Left ventricle myocardium inferior (tissue), 1 donor: ENCODE results near the gene SP6. TPM values are rescaled to one million over a fixed set of nuclear protein-coding genes. Genes with fewer than 3 reads are reported as not detected.
A peak's percentile ranks its signal among the peaks of the same experiment; 100 is the strongest.

Experiments
- DNase-seq: peaks from one replicate; pipeline ENCODE4 v3.0.0-alpha.2; 2020
- H3K27ac ChIP-seq: fragments of 200-600 bp; replicated peaks from 2 replicates; pipeline ENCODE4 v1.8.0; 2021
- H3K27me3 ChIP-seq: fragments of 200-600 bp; 2 replicates; pipeline ENCODE4 v1.8.0; 2021; ENCODE audit warnings: low read depth
- H3K36me3 ChIP-seq: fragments of 200-600 bp; 2 replicates; pipeline ENCODE4 v1.8.0; 2021
- H3K4me1 ChIP-seq: fragments of 200-600 bp; 2 replicates; pipeline ENCODE4 v1.8.0; 2021
- H3K4me3 ChIP-seq: fragments of 200-600 bp; 2 replicates; pipeline ENCODE4 v1.8.0; 2021; ENCODE audit warnings: mild to moderate bottlenecking, moderate library complexity
- H3K9me3 ChIP-seq: fragments of 200-600 bp; replicated peaks from 2 replicates; pipeline ENCODE4 v1.8.0; 2021
- intact Hi-C: fragments of 100-400 bp; cut with micrococcal nuclease; formaldehyde crosslinking; loops from one replicate; pipeline ENCODE4 v1.11.0; 2022
- total RNA-seq: library from RNA; stranded (reverse); fragmentation: NEBNext Ultra II Directional; extraction: Animal tissue kit (Norgen Biotek cat#: 25700); gene quantifications from one replicate; pipeline ENCODE4 v1.2.1, GENCODE V29; 2021
- TF ChIP-seq, protein P1 (sequence below): fragments of 200-600 bp; IDR thresholded peaks from 2 replicates; pipeline ENCODE4 v1.8.0; 2021; ENCODE audit warnings: antibody characterized with exemption, mild to moderate bottlenecking, borderline replicate concordance
- donor health status: DM: no; HTN: yes; CAD: no; lungs with severe emphysema.

Gene SP6
- total RNA-seq, 1 donor from 2014 or later: 0.16 TPM

DNA sequence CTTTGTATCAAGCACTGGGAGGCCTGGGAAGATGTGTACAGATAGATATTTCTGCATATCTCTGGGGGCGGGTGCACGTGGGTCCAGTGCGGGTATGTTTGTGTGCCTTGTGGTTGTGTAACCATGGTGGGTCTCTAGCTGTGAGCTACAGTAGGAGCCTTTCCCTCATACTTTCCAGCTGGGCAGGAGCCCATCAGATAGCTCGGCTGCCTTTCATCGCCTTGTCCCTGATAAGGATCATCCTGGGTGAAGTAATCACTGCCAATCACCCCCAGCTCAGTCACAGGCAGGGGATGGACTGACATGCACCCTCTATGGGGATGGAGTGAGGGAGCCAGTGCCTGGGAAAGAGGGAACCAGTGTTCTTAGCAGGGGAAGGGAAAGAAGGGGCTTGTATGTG is 6.7 kb downstream of the SP6 start:
- Histone ChIP-seq H3K9me3 (no peaks in the 10 kb centered on the region), H3K36me3 (no peaks in the 10 kb centered on the region), H3K4me3 (no peak overlapping the region), H3K27ac (no peak overlapping the region), H3K4me1 (peaks cover 33% of the 10 kb centered on the region), H3K27me3 (peaks cover 57% of the 10 kb centered on the region)
- no peak for DNase-seq
- intact Hi-C loops: loop anchor here (10.0 kb wide), 1 partner anchor 131 kb away; the partner anchor contains the start of gene CDK5RAP3
- TF ChIP-seq, protein P1, sequence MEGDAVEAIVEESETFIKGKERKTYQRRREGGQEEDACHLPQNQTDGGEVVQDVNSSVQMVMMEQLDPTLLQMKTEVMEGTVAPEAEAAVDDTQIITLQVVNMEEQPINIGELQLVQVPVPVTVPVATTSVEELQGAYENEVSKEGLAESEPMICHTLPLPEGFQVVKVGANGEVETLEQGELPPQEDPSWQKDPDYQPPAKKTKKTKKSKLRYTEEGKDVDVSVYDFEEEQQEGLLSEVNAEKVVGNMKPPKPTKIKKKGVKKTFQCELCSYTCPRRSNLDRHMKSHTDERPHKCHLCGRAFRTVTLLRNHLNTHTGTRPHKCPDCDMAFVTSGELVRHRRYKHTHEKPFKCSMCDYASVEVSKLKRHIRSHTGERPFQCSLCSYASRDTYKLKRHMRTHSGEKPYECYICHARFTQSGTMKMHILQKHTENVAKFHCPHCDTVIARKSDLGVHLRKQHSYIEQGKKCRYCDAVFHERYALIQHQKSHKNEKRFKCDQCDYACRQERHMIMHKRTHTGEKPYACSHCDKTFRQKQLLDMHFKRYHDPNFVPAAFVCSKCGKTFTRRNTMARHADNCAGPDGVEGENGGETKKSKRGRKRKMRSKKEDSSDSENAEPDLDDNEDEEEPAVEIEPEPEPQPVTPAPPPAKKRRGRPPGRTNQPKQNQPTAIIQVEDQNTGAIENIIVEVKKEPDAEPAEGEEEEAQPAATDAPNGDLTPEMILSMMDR: no peak

DNA sequence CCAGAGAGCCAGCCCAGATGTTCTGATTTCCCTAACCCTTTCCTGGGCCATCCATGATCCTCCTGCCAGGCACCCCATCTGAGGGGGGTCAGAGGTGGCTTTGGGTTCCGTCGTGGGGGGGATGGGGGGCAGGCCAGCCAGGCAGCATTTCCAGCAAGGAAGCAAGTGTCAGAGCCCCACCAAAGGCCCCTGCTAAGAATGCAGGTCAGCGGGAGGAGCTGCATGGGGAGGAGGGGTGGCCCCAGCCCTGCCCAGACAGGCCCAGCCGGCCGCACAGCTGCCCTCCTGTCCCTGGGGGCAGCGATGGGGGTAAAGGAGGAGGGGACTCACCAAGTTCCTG is 7.6 kb downstream of the SP6 start:
- no peak for DNase-seq
- intact Hi-C loops: loop anchor here (10.0 kb wide), 1 partner anchor 131 kb away; the partner anchor contains the start of gene CDK5RAP3
- H3K27me3 ChIP-seq: peaks cover 49% of the 10 kb centered on the region
- TF ChIP-seq, protein P1: no peak
- peaks cover 6% of the 10 kb centered on the region for H3K36me3 ChIP-seq
- H3K4me3 ChIP-seq: no peak overlapping the region
- H3K9me3 ChIP-seq: no peaks in the 10 kb centered on the region
- no peak overlapping the region for H3K27ac ChIP-seq
- peaks cover 38% of the 10 kb centered on the region for H3K4me1 ChIP-seq

DNA sequence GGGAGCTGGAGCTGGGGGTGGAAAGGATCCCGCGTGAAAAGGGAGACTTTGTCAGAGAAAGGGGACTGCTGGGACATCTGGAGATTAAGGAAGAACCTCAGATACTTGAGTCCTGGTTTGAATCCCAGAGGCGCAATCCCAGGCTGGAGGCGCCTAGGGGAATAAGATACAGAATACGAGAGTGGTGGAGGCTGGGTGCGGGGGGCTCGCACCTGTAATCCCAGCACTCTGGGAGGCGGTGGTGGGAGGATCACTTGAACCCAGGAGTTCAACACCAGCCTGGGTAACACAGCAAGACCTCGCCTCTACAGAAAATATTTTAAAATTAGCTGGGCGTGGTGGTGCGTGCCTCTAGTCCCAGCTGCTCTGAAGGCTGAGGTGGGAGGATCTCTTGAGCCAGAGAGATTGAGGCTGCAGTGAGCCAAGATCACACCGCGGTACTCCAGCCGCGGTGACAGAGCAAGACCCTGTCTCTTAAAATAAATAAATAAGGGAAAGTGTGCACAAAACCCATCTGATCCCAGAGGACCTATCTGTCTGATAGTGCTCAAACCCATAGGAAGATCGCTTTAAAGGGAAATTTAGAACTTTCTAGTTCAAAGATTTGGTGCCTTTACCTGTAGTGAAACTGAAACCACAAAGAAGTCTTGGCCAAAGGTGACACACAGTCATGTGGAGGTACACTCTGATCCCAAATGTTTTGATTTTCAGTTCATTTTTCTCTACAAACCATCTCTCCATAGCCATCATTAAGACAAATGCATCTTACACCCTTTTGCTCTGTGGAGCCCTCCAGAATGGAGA is 9.3 kb downstream of the SP6 start:
- H3K36me3 ChIP-seq: peaks cover 20% of the 10 kb centered on the region
- TF ChIP-seq, protein P1: no peak
- intact Hi-C loops: loop anchor here (2.0 to 10.0 kb wide), 2 partner anchors 49 to 133 kb away; partner anchors contain the start of gene CDK5RAP3
- H3K4me3 ChIP-seq: peak overlapping the region; percentile 87
- H3K9me3 ChIP-seq: no peaks in the 10 kb centered on the region
- H3K27me3 ChIP-seq: peaks cover 32% of the 10 kb centered on the region
- peaks cover 40% of the 10 kb centered on the region for H3K4me1 ChIP-seq
- DNase-seq: no peak
- H3K27ac ChIP-seq: peak overlapping the region; percentile 81

DNA sequence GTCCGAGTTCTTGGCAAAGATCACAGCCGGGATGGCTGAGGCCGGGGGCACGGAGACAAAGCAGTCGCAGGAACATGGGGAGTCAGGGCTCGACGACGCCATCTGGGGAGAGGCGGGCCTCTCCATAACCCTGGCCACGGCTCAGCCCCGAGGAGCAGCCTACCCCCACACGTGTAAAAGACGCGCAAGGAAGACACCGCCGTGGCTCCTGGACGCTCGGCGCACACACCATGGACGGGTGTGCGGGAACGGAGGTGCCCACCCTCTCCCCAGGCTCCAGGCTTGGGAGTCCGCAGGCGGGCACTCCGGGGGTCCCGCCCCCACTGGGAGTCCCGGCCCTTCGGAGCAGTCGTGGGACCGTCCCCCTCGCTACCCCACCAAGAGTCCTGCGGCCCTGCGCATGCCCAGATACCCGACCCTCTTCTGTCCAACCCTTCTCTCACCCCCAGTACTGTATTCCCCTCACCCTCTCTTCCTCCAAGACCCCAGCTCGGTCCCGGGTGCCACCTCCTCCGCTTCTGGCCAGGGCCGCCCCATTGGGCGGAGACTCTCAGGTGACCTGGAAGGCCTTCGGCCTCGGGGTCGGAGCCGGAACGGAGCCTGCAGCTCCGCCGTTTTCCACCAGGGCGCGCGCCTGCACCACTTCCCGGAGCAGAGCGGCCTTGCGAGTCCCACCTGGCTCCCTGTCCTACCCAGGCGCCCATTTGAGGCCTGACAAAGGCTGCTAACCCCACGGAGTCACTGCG is 10.0 kb downstream of the SP6 start, which contains the start of gene SCRN2:
TSS of gene SCRN2 (minus strand) at position 532 of the 746 bp plus-strand sequence. CDS start at position 102, 430 bp downstream.
- Histone ChIP-seq H3K4me3 (peak within 1 kb of the TSS; percentile 87), H3K9me3 (no peaks in the 10 kb centered on the region), H3K27me3 (peaks cover 24% of the 10 kb centered on the region), H3K4me1 (peaks cover 40% of the 10 kb centered on the region), H3K27ac (peak within 1 kb of the TSS; percentile 81), H3K36me3 (peaks cover 27% of the 10 kb centered on the region)
- peak; percentile 90 for DNase-seq
- TF ChIP-seq, protein P1: peak; percentile 99
- intact Hi-C loops: loop anchor here (2.0 to 10.0 kb wide), 2 partner anchors 50 to 134 kb away; partner anchors contain the start of gene CDK5RAP3

DNA sequence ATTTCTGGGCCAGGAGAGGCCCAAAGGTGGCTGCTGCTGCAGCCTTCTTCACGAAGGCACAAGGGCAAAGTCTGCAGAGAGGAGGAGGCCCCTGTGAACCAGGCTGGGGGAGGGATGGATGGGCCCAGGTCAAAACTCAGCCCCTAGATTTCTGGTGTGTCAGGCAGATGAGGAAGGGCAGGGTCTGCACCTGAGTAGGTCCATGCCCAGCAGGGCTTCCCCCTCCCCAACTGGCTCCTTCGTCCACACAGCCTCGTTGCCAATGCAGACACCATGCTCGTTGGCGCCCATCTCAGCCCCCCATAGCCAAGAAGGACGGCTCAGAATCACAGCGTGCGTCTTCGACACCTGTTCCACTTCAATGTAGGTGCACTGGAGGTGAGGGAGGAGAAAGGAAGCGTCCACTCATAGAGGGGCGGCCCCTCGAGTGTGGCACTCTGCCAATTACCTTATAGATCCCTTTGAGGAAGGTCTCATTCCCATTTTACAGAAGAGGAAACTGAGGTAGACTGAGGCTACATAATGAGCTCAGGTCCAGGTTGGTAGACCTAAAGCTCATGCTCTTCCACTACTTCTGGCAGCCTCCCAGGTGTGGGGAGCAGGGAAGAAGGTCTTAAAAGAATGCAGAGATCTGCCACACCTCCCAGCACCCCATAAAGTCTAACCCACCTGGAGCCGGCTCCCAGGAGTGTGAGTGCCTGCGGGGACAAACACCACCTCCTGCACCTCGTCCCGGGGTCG is 10.8 kb downstream of the SP6 start:
- Histone ChIP-seq H3K27me3 (peaks cover 17% of the 10 kb centered on the region), H3K9me3 (no peaks in the 10 kb centered on the region), H3K27ac (peak overlapping the region; percentile 81), H3K36me3 (peaks cover 32% of the 10 kb centered on the region), H3K4me3 (peak overlapping the region; percentile 87), H3K4me1 (peaks cover 48% of the 10 kb centered on the region)
- no peak for DNase-seq
- TF ChIP-seq, protein P1: no peak
- intact Hi-C loops: loop anchor here (2.0 to 10.0 kb wide), 2 partner anchors 51 to 135 kb away; partner anchors contain the start of gene CDK5RAP3
